GM12878 (cell line): ENCODE data around the gene DSTN.

Source experiments
- CTCF ChIP-seq, 3 experiments: IDR thresholded peaks in 2 of 3; conservative IDR thresholded peaks in 1 of 3; 2 replicates each; pipeline ENCODE4 v1.5.1; 2011; ENCODE audit warnings: low read depth in 3 of 3, low read length in 3 of 3, mild to moderate bottlenecking in 3 of 3, control low read depth in 2 of 3, moderate library complexity in 2 of 3, inconsistent platforms in 1 of 3, mixed read lengths in 1 of 3; ENCODE audit not compliant: control insufficient read depth in 2 of 3, insufficient read depth in 1 of 3; ENCODE audit errors: extremely low read depth in 1 of 3
- POLR2A ChIP-seq: IDR thresholded peaks from 2 replicates; pipeline ENCODE4 v1.6.1; 2011; ENCODE audit warnings: low read depth, mild to moderate bottlenecking, low read length
- RAD21 ChIP-seq: IDR thresholded peaks from 2 replicates; pipeline ENCODE4 v1.6.1; 2011; ENCODE audit warnings: mild to moderate bottlenecking, low read depth, low read length, moderate library complexity; ENCODE audit not compliant: insufficient read depth
- REST ChIP-seq: IDR thresholded peaks from 2 replicates; pipeline ENCODE4 v1.6.1; 2012; ENCODE audit warnings: mild to moderate bottlenecking, low read depth, low read length
- TCF12 ChIP-seq: IDR thresholded peaks from 2 replicates; pipeline ENCODE4 v1.6.1; 2011; ENCODE audit warnings: low read depth, mild to moderate bottlenecking, low read length
- ZBTB4 ChIP-seq: fragments of 450-650 bp; formaldehyde crosslinking; IDR thresholded peaks from 2 replicates; pipeline ENCODE4 v1.4.0; 2022; ENCODE audit warnings: mild to moderate bottlenecking, moderate library complexity
- ZSCAN29 ChIP-seq: fragments of 450-650 bp; IDR thresholded peaks from 2 replicates; pipeline ENCODE4 v1.6.1; 2017; ENCODE audit warnings: mild to moderate bottlenecking, moderate library complexity

- no peak for TF ChIP-seq ZSCAN29
- no peak for TF ChIP-seq RAD21
- TF ChIP-seq TCF12: no peak
- no peak for TF ChIP-seq ZBTB4 (CRISPR knock-in tag)
- TF ChIP-seq CTCF (IDR thresholded peaks at IDR 0.05 in 2 of 3, conservative IDR thresholded peaks at IDR 0.05 in 1 of 3; ENCODE audit: control insufficient read depth in 2 of 3, extremely low read depth in 1 of 3, insufficient read depth in 1 of 3, low read depth in 3 of 3, low read length in 3 of 3): no peak
- no peak for TF ChIP-seq POLR2A
- no peak for TF ChIP-seq REST
These were observed 71.7 kb downstream of the DSTN start for GRCh38 chr20:17641520-17641964.
